ENCODE data around the gene PPP2R2D.

GRCh38 chr10:131866673-131867072, 34.1 kb upstream of the PPP2R2D start:
- TF ChIP-seq POLR2AphosphoS5 (IDR thresholded peaks at IDR 0.05; ENCODE audit: borderline replicate concordance, low read depth, low read length) (no peak), EZH2 (IDR thresholded peaks at IDR 0.05) (no peak), FOXP2 (optimal IDR thresholded peaks at IDR 0.05; ENCODE audit: control extremely low read depth, extremely low read length, insufficient read depth) (no peak)
